GM12878 (cell line): ENCODE data around the gene LDLRAP1. TPM values are rescaled to one million over a fixed set of nuclear protein-coding genes. Genes with fewer than 3 reads are reported as not detected.

Experiments
- ATAC-seq: fragments of 200-7000 bp; cut with Tn5 transposase; 3 replicates; pipeline ENCODE4 v1.9.1; 2020; ENCODE audit warnings: mild to moderate bottlenecking, moderate library complexity
- BruUV-seq: library from RNA; stranded (reverse); fragments of 400-500 nt; replicated peaks from 2 replicates; lab custom pipeline; 2021; lab: Mats Ljungman, UMichigan
- CTCF ChIA-PET: fragments of 300-600 bp; sonication (Branson Sonifier 250); formaldehyde crosslinking; extraction: SDS; loops from one replicate; lab custom pipeline; 2021; ENCODE audit warnings: inconsistent platforms; lab: Yijun Ruan, JAX
- POLR2A ChIA-PET: fragments of 350-600 bp; formaldehyde crosslinking; extraction: SDS; loops from one replicate; lab custom pipeline; 2021; ENCODE audit warnings: inconsistent platforms; lab: Charles Lee
- RAD21 ChIA-PET: fragments of 300-600 bp; sonication (Branson Sonifier 250); formaldehyde crosslinking; loops from one replicate; lab custom pipeline; 2023; ENCODE audit warnings: antibody characterized with exemption; ENCODE audit not compliant: unreplicated experiment; lab: Charles Lee
- SMC1A ChIA-PET: fragments of 300-600 bp; sonication (Branson Sonifier 250); formaldehyde crosslinking; loops from one replicate; lab custom pipeline; 2023; ENCODE audit not compliant: unreplicated experiment, uncharacterized antibody; lab: Charles Lee
- DNase-seq: peaks from one replicate; pipeline ENCODE4 v3.0.0-alpha.2; 2011; ENCODE audit warnings: low read depth, low spot score
- FAIRE-seq: peaks from 3 replicates; lab custom pipeline; 2011; peaks lifted over from hg19 to GRCh38; lab: Jason Lieb, UNC
- H2AFZ ChIP-seq: 2 replicates; pipeline ENCODE4 v1.6.0; 2011; ENCODE audit warnings: low read depth, low read length, control low read depth; ENCODE audit not compliant: control insufficient read depth
- H3K27ac ChIP-seq: 2 replicates; pipeline ENCODE4 v1.5.1; 2011; ENCODE audit warnings: control low read depth; ENCODE audit not compliant: control insufficient read depth, insufficient read depth
- H3K27me3 ChIP-seq, 2 experiments: replicated peaks in 1 of 2; 2 replicates each; pipeline versions ENCODE4 v1.6.0 to v1.6.1; 2011; ENCODE audit warnings: low read length in 1 of 2; ENCODE audit not compliant: control insufficient read depth in 2 of 2, insufficient read depth in 2 of 2
- H3K36me3 ChIP-seq, 2 experiments: 2 replicates each; pipeline ENCODE4 v1.5.1; 2011; ENCODE audit warnings: low read length in 1 of 2; ENCODE audit not compliant: control insufficient read depth in 2 of 2, insufficient read depth in 2 of 2
- H3K4me1 ChIP-seq: 2 replicates; pipeline ENCODE4 v1.6.1; 2011; ENCODE audit warnings: mild to moderate bottlenecking, low read length, moderate library complexity, mixed read lengths; ENCODE audit not compliant: control insufficient read depth, insufficient read depth
- H3K4me2 ChIP-seq: 2 replicates; pipeline ENCODE4 v1.6.0; 2011; ENCODE audit warnings: control low read depth; ENCODE audit not compliant: control insufficient read depth, insufficient read depth
- H3K4me3 ChIP-seq: fragments of 200-600 bp; sonication (generic); 2 replicates; pipeline ENCODE4 v1.5.1; 2016
- H3K79me2 ChIP-seq: 2 replicates; pipeline ENCODE4 v1.6.0; 2011; ENCODE audit warnings: low read length; ENCODE audit not compliant: control insufficient read depth, insufficient read depth
- H3K9ac ChIP-seq: 2 replicates; pipeline ENCODE4 v1.8.0; 2011; ENCODE audit warnings: low read length, control low read depth, mixed read lengths; ENCODE audit not compliant: control insufficient read depth, insufficient read depth
- H3K9me3 ChIP-seq: replicated peaks from 3 replicates; pipeline ENCODE4 v1.5.1; 2011; ENCODE audit warnings: mild to moderate bottlenecking, low read length; ENCODE audit not compliant: control insufficient read depth, insufficient read depth
- H4K20me1 ChIP-seq: 2 replicates; pipeline ENCODE4 v1.6.0; 2011; ENCODE audit not compliant: control insufficient read depth, insufficient read depth
- ATF3 ChIP-seq: IDR thresholded peaks from 2 replicates; pipeline ENCODE4 v1.6.1; 2011; ENCODE audit warnings: low read depth, mild to moderate bottlenecking, low read length, moderate library complexity, borderline replicate concordance; ENCODE audit errors: extremely low read depth
- CHD1 ChIP-seq: IDR thresholded peaks from 2 replicates; pipeline ENCODE4 v1.6.1; 2012; ENCODE audit warnings: low read depth, low read length, improper control_type of control experiment
- CUX1 ChIP-seq: IDR thresholded peaks from 2 replicates; pipeline ENCODE4 v1.6.1; 2012; ENCODE audit warnings: improper control_type of control experiment, low read depth, low read length; ENCODE audit not compliant: insufficient replicate concordance
- DPF2 ChIP-seq: fragments of 450-650 bp; IDR thresholded peaks from 2 replicates; pipeline ENCODE4 v1.6.1; 2017; ENCODE audit warnings: mild to moderate bottlenecking
- LARP7 ChIP-seq: fragments of 450-650 bp; IDR thresholded peaks from 2 replicates; pipeline ENCODE4 v1.6.1; 2017; ENCODE audit warnings: mild to moderate bottlenecking
- NBN ChIP-seq: fragments of 450-650 bp; IDR thresholded peaks from 2 replicates; pipeline ENCODE4 v1.6.1; 2016
- ZNF622 ChIP-seq: fragments of 450-650 bp; IDR thresholded peaks from 2 replicates; pipeline ENCODE4 v1.6.1; 2017; ENCODE audit warnings: mild to moderate bottlenecking, inconsistent platforms
- WGBS: methylation state at CpG from one replicate; pipeline ENCODE4 v1.1.6; 2016; ENCODE audit warnings: low lambda C conversion rate; ENCODE audit not compliant: insufficient replicate concordance, insufficient coverage; ENCODE audit errors: missing lambda C conversion rate; 5-methylcytosine and 5-hydroxymethylcytosine counted together
- in situ Hi-C: fragments of 300-500 bp; cut with MboI; formaldehyde crosslinking; loops from 9 replicates; pipeline ENCODE4 v1.14.3; 2018; ENCODE audit warnings: mixed read lengths
- intact Hi-C: fragments of 100-400 bp; cut with micrococcal nuclease; formaldehyde crosslinking; loops from one replicate; pipeline ENCODE4 v1.14.2; 2022; ENCODE audit not compliant: unreplicated experiment
- polyA plus RNA-seq, 11 experiments: library from polyadenylated mRNA; depleted of rRNA in 4 of 11; unstranded in 6 of 11; stranded (reverse) in 5 of 11; fragments of >200 nt; fragmentation: Nextera tagmentation in 4 of 11; fragmentation: Illumina TruSeq in 1 of 11; extraction: Ambion mirVana in 4 of 11; extraction: Trizol in 1 of 11; gene quantifications; 1 replicate in 1 of 11; 2 replicates in 10 of 11; pipeline versions ENCODE4 v1.2.1 to v1.2.3, GENCODE V29; 2011 to 2016; ENCODE audit warnings: inconsistent platforms in 2 of 11, missing spikeins in 2 of 11, low read depth in 1 of 11
- total RNA-seq, 4 experiments: library from RNA; depleted of rRNA in 3 of 4; stranded (reverse); fragments of >200 nt in 3 of 4; fragmentation: Illumina TruSeq in 1 of 4; extraction: Trizol in 1 of 4; gene quantifications; 2 replicates each; pipeline versions ENCODE4 v1.2.1 to v1.2.3, GENCODE V29; 2013 to 2021

The LDLRAP1 gene
- total and polyA plus RNA-seq, 10 of the 15 experiments (the other 5 are each of a cell fraction or from before 2014, with no cell fraction given) = 0.43 to 37.6 (median 22.0) TPM

- TF ChIP-seq CUX1 = no peak
- TF ChIP-seq ZNF622 = no peak
- no peak for TF ChIP-seq DPF2
- no peak for TF ChIP-seq ATF3
- TF ChIP-seq LARP7 = no peak
These were observed 15.3 kb upstream of the LDLRAP1 start (continued) for GRCh38 chr1:25527946-25528595.

GRCh38 chr1:25528881-25529517 lies 14.4 kb upstream of the LDLRAP1 start:
- POLR2A ChIA-PET = no interaction called here
- Histone ChIP-seq H3K27ac (no peak overlapping the region), H3K4me1 (no peaks in the 10 kb centered on the region), H3K9me3 (no peaks in the 10 kb centered on the region)
- RAD21 ChIA-PET = no interaction called here
- SMC1A ChIA-PET = no interaction called here
- peak; percentile 35; the same call in 1 of the 2 replicates for TF ChIP-seq NBN
- no peak for TF ChIP-seq CHD1
- TF ChIP-seq, all 136 proteins: peak for 1
- 79% methylated on average over 7 of the region's 7 CpGs for WGBS
- no peak for ATAC-seq
- Histone ChIP-seq H3K4me2 (no peak overlapping the region), H3K4me3 (no peak overlapping the region), H3K79me2 (no peaks in the 10 kb centered on the region), H4K20me1 (no peaks in the 10 kb centered on the region), H2AFZ (no peak overlapping the region), H3K27me3 (no peaks in the 10 kb centered on the region; a peak in 1 of 4 replicates), H3K9ac (no peak overlapping the region), H3K36me3 (no peaks in the 10 kb centered on the region)
- FAIRE-seq = peak; percentile 85
- no TSS peak for BruUV-seq
- in situ Hi-C loops = no loop called here
- intact Hi-C loops = loop anchor here (10.0 kb wide), 1 partner anchor 244 kb away; no protein-coding TSS in a partner anchor
- DNase-seq = no peak
- CTCF ChIA-PET = interaction anchor here (0.5 to 0.6 kb wide), 2 partner anchors 125 to 269 kb away, joined by 3 to 5 read pairs; no protein-coding TSS in a partner anchor
